NCI-H748 (cell line): ENCODE data around the gene DHDH.

ENCODE experiments used
- DNase-seq: peaks from one replicate; lab custom pipeline; 2025; ENCODE audit not compliant: unreplicated experiment; lab: John Stamatoyannopoulos, UW

DHDH gene

GRCh38 chr19:48946463-48947257, 13.2 kb downstream of the DHDH start:
- DNase-seq, result no peak

GRCh38 chr19:48947258-48947542, 13.7 kb downstream of the DHDH start:
- DNase-seq, result no peak

- DNase-seq, result no peak
Measured at GRCh38 chr19:48950159-48950558, 16.7 kb downstream of the DHDH start.

- DNase-seq, result no peak
Measured at GRCh38 chr19:48950830-48951519, 17.5 kb downstream of the DHDH start.

GRCh38 chr19:48953141-48953540, 19.6 kb downstream of the DHDH start:
- DNase-seq, result no peak

- no peak for DNase-seq
Measured at GRCh38 chr19:48953990-48954594, 20.6 kb downstream of the DHDH start.

- DNase-seq, result peak; percentile 100
Measured at GRCh38 chr19:48954595-48955307, 21.3 kb downstream of the DHDH start, which contains the start of gene BAX. Gene BAX (plus strand): TSS chr19:48954875. CDS start chr19:48954929, 54 bp downstream.

GRCh38 chr19:48955308-48955958, 21.9 kb downstream of the DHDH start:
- DNase-seq, result no peak

GRCh38 chr19:48958006-48958405, 24.5 kb downstream of the DHDH start:
- no peak for DNase-seq

- DNase-seq, result no peak
Measured at GRCh38 chr19:48959341-48960239, 26.1 kb downstream of the DHDH start.

- DNase-seq, result no peak
Measured at GRCh38 chr19:48961051-48961649, 27.7 kb downstream of the DHDH start.

GRCh38 chr19:48961673-48962028, 28.2 kb downstream of the DHDH start:
- DNase-seq, result no peak

GRCh38 chr19:48962029-48962848, 28.7 kb downstream of the DHDH start:
- no peak for DNase-seq

GRCh38 chr19:48962849-48963165, 29.3 kb downstream of the DHDH start:
- DNase-seq, result no peak

GRCh38 chr19:48963371-48964204, 30.1 kb downstream of the DHDH start:
- peak; percentile 34 for DNase-seq

- DNase-seq, result no peak
Measured at GRCh38 chr19:48964205-48965039, 30.9 kb downstream of the DHDH start.
